Tibial artery (tissue), 4 donors: ENCODE data around the gene CDK7.

Source experiments
- DNase-seq, 2 donors: peaks; one replicate each; pipeline ENCODE4 v3.0.0-alpha.2; 2019
- H3K27ac ChIP-seq, 2 donors: fragments of 200-600 bp; sonication (generic) in 1 of 2; 1 replicate in 1 of 2; 2 replicates in 1 of 2; pipeline ENCODE4 v1.5.1; 2018 to 2019; ENCODE audit warnings: mild to moderate bottlenecking in 1 of 2
- H3K27me3 ChIP-seq, 2 donors: fragments of 200-600 bp; sonication (generic) in 1 of 2; one replicate each; pipeline versions ENCODE4 v1.5.1 to v1.6.0; 2016 to 2019
- H3K36me3 ChIP-seq, 3 donors: fragments of 200-600 bp; sonication (generic) in 2 of 3; one replicate each; pipeline ENCODE4 v1.5.1; 2016 to 2019; ENCODE audit warnings: mild to moderate bottlenecking in 2 of 3
- H3K4me1 ChIP-seq, 4 donors: fragments of 200-600 bp; sonication (generic) in 2 of 4; 1 replicate in 3 of 4; 2 replicates in 1 of 4; pipeline ENCODE4 v1.5.1; 2016 to 2019
- H3K4me3 ChIP-seq, 2 donors: fragments of 200-600 bp; sonication (generic) in 1 of 2; 1 replicate in 1 of 2; 2 replicates in 1 of 2; pipeline ENCODE4 v1.5.1; 2018 to 2019; ENCODE audit warnings: mild to moderate bottlenecking in 2 of 2
- H3K9me3 ChIP-seq, 3 donors: fragments of 200-600 bp; sonication (generic) in 1 of 3; one replicate each; pipeline ENCODE4 v1.5.1; 2016 to 2019
- CTCF ChIP-seq, 2 experiments: fragments of 200-600 bp in 1 of 2; fragments of 450-650 bp in 1 of 2; IDR thresholded peaks; one replicate each; pipeline ENCODE4 v1.5.1; 2017 to 2019; ENCODE audit warnings: antibody characterized with exemption in 2 of 2, mild to moderate bottlenecking in 1 of 2, moderate library complexity in 1 of 2
- intact Hi-C: fragments of 100-400 bp; cut with DNase I; formaldehyde crosslinking; loops from one replicate; pipeline ENCODE4 v1.15.0; 2023; ENCODE audit warnings: low total_unique reads

The CDK7 gene

GRCh38 chr5:69270840-69271239, 36.2 kb downstream of the CDK7 start:
- H3K9me3 ChIP-seq = no peaks in the 10 kb centered on the region
- intact Hi-C loops = no loop called here
- no peak for DNase-seq
- TF ChIP-seq CTCF (IDR thresholded peaks at IDR 0.05) = no peak
- H3K27me3 ChIP-seq = no peaks in the 10 kb centered on the region
- H3K4me3 ChIP-seq = no peak overlapping the region
- H3K27ac ChIP-seq = no peak overlapping the region
- peaks cover 25 to 55% (median 30%) of the 10 kb centered on the region in 3 donors for H3K36me3 ChIP-seq
- H3K4me1 ChIP-seq = no peaks in the 10 kb centered on the region

- no peaks in the 10 kb centered on the region for H3K27me3 ChIP-seq
- TF ChIP-seq CTCF (IDR thresholded peaks at IDR 0.05) = no peak
- no peaks in the 10 kb centered on the region for H3K4me1 ChIP-seq
- H3K9me3 ChIP-seq = no peaks in the 10 kb centered on the region
- no peak overlapping the region for H3K4me3 ChIP-seq
- DNase-seq = no peak
- H3K36me3 ChIP-seq = peaks cover 25 to 55% (median 34%) of the 10 kb centered on the region in 3 donors
- H3K27ac ChIP-seq = no peak overlapping the region
- intact Hi-C loops = no loop called here
Observed at GRCh38 chr5:69271376-69271775, 36.7 kb downstream of the CDK7 start.

GRCh38 chr5:69275563-69275962, 40.9 kb downstream of the CDK7 start:
- TF ChIP-seq CTCF (IDR thresholded peaks at IDR 0.05) = no peak
- no peaks in the 10 kb centered on the region for H3K27me3 ChIP-seq
- no peaks in the 10 kb centered on the region for H3K9me3 ChIP-seq
- H3K4me3 ChIP-seq = no peak overlapping the region
- DNase-seq = no peak
- H3K36me3 ChIP-seq = peaks cover 42 to 56% (median 43%) of the 10 kb centered on the region in 3 donors
- no peaks in the 10 kb centered on the region for H3K4me1 ChIP-seq
- no peak overlapping the region for H3K27ac ChIP-seq
- intact Hi-C loops = no loop called here

GRCh38 chr5:69276422-69277174, 41.9 kb downstream of the CDK7 start:
- DNase-seq = no peak
- H3K27me3 ChIP-seq = no peaks in the 10 kb centered on the region
- no peak overlapping the region for H3K4me3 ChIP-seq
- H3K36me3 ChIP-seq = peaks cover 42 to 66% (median 53%) of the 10 kb centered on the region in 3 donors
- intact Hi-C loops = no loop called here
- H3K27ac ChIP-seq = no peak overlapping the region
- TF ChIP-seq CTCF (IDR thresholded peaks at IDR 0.05) = no peak
- H3K9me3 ChIP-seq = no peaks in the 10 kb centered on the region
- H3K4me1 ChIP-seq = no peaks in the 10 kb centered on the region

GRCh38 chr5:69279517-69279916, 44.8 kb downstream of the CDK7 start:
- Histone ChIP-seq H3K27me3 (no peaks in the 10 kb centered on the region), H3K4me3 (no peak overlapping the region), H3K27ac (no peak overlapping the region), H3K9me3 (no peaks in the 10 kb centered on the region), H3K36me3 (peaks cover 50 to 81% (median 51%) of the 10 kb centered on the region in 3 donors), H3K4me1 (no peaks in the 10 kb centered on the region)
- TF ChIP-seq CTCF (IDR thresholded peaks at IDR 0.05) = no peak
- no peak for DNase-seq
- intact Hi-C loops = no loop called here
